HG03139 (cell line): ENCODE measurements around the gene CRACR2B.

ENCODE experiments used
- ATAC-seq: cut with Tn5 transposase; IDR thresholded peaks from one replicate; pipeline ENCODE4 v1.9.1; 2021; ENCODE audit not compliant: unreplicated experiment

CRACR2B gene

GRCh38 chr11:794766-795633 is 32.7 kb upstream of the CRACR2B start:
- no peak for ATAC-seq

- no peak for ATAC-seq
Measured at GRCh38 chr11:795634-796564, 31.8 kb upstream of the CRACR2B start.

GRCh38 chr11:796565-797295 is 31.0 kb upstream of the CRACR2B start:
- no peak for ATAC-seq

- peak; percentile 24 for ATAC-seq
Measured at GRCh38 chr11:797296-798092, 30.2 kb upstream of the CRACR2B start.

- ATAC-seq = peak; percentile 45
Measured at GRCh38 chr11:798093-798713, 29.5 kb upstream of the CRACR2B start, which contains the start of gene SLC25A22. Gene SLC25A22, minus strand, starts transcription at chr11:798281. Its CDS starts 3,275 bp downstream, at chr11:795006.

GRCh38 chr11:799641-800316 is 27.9 kb upstream of the CRACR2B start:
- ATAC-seq = no peak

- no peak for ATAC-seq
Measured at GRCh38 chr11:800473-800872, 27.2 kb upstream of the CRACR2B start.

GRCh38 chr11:801097-801780 is 26.5 kb upstream of the CRACR2B start:
- no peak for ATAC-seq

GRCh38 chr11:802018-802617 is 25.6 kb upstream of the CRACR2B start:
- no peak for ATAC-seq

- ATAC-seq = no peak
Measured at GRCh38 chr11:802693-803466, 24.8 kb upstream of the CRACR2B start.

GRCh38 chr11:803467-803742 is 24.3 kb upstream of the CRACR2B start:
- no peak for ATAC-seq

GRCh38 chr11:803770-804598 is 23.7 kb upstream of the CRACR2B start:
- ATAC-seq = no peak

- ATAC-seq = no peak
Measured at GRCh38 chr11:804599-804964, 23.1 kb upstream of the CRACR2B start.

GRCh38 chr11:808427-809286 is 19.1 kb upstream of the CRACR2B start:
- no peak for ATAC-seq

GRCh38 chr11:809287-810039 is 18.3 kb upstream of the CRACR2B start, which contains the start of gene RPLP2:
Gene RPLP2, plus strand, starts transcription at chr11:809967. Its CDS starts 268 bp downstream, at chr11:810235.
- peak; percentile 58 for ATAC-seq
